Posterior cingulate gyrus (tissue), 11 donors: ENCODE measurements around the gene SLC24A3.
A peak's percentile ranks its signal among the peaks of the same experiment; 100 is the strongest.
"Not testable (repeated sequence)": the region's sequence is repeated elsewhere in the genome, so short reads cannot be mapped to it uniquely, and the experiment has no call there.

Experiments used
- DNase-seq, 10 donors: peaks; one replicate each; pipeline versions ENCODE4 v3.0.0 to v3.0.0-alpha.2; 2020 to 2021; ENCODE audit warnings: mixed read lengths in 3 of 10
- intact Hi-C: fragments of 100-400 bp; cut with DNase I; formaldehyde crosslinking; loops from one replicate; pipeline ENCODE4 v1.15.1; 2023

Gene SLC24A3

DNA sequence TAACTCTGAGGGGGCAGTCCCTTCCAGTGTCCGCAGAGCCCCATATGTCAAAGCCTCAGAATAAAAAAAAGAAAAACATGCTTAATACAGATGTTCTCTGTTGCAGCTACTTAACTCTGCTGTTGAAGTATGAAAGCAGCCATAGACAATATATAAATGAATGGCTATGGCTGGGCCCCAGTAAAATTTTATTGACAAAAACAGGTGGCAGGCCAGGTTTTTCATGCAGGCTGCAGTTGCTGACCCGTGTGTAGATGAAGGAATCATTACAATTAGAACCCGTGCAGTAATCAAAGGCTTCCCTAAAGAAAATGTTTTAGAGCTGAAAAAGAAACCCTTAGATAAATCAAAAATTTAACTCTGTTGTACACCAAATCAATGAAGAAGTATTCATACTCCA is 532.7 kb downstream of the SLC24A3 start:
- intact Hi-C loops, result no loop called here
- DNase-seq, result no peak

DNA sequence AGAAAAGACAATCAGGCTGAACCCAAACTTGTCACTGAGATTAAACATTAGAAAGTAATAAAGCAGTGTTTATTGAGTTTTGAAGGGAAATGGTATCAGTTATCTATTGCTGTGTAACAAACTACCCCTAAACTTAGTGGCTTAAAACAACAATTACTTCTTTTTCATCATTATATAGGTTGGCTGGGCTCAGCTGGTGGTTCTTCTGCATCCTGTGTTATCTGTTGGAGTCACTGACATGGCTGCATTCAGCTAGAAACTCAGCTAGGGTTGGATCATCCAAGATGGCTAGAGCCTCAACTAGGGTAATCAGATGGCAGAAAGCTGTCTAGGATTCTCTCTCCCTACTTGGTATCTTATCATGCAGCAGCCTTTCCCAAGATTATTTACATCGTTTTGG is 533.1 kb downstream of the SLC24A3 start:
- no peak for DNase-seq
- intact Hi-C loops, result no loop called here

DNA sequence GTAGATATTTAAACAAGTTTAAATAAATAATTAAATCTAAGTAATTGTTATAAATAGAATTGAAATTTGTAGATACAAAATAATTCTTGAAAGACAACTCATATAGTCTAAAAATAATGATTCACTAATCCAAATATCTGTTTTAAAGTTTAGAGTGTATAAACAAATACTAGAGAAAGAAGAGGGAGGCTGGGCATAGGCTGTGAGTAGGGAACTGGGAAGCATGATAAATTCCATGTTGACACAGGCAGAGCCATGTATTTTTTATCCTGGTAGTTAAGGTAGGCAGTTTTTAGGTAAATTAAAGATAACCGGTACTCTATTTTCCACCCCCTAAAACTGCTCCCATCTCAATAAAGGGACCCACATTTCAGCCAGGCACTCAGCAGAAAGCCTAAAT is 534.0 kb downstream of the SLC24A3 start:
- no peak for DNase-seq
- intact Hi-C loops, result no loop called here

DNA sequence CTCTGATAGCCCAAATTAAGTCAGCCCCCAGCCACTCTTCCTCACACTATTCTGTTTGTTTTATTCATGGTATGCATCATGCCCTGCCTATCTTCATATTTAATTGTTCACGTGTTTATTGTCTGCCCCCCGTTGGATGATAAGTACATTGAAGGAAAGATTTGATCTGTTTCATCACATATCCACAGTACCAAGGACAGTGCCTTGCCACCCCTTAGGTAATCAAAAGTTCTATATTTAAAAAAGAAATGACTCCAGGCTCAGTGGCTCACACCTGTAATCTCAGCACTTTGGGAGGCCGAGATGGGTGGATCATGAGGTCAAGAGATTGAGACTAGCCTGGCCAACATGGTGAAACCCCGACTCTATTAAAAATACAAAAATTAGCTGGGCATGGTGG is 535.5 kb downstream of the SLC24A3 start:
- intact Hi-C loops, result no loop called here

DNA sequence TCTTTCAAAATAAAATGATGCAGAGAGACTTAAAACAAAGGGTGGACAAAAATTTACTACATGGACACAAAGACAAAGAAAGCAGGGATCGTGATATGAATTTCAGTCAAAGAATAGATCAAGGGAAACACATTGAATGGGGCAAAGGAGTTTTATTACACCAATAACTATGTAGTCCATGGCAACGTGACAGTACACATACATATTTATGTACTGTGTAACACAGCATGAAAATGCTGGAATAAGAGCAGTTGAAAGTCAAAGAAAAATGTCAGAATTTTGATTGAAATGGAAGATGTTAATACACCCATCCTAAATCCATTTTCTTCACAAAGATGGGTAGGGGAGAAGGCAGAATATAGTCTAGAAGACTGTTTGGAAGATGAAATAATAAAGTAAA is 536.2 kb downstream of the SLC24A3 start:
- DNase-seq, result no peak
- intact Hi-C loops, result no loop called here

More for the DNA sequence above, 535.5 kb downstream of the SLC24A3 start:
- DNase-seq, result no peak

DNA sequence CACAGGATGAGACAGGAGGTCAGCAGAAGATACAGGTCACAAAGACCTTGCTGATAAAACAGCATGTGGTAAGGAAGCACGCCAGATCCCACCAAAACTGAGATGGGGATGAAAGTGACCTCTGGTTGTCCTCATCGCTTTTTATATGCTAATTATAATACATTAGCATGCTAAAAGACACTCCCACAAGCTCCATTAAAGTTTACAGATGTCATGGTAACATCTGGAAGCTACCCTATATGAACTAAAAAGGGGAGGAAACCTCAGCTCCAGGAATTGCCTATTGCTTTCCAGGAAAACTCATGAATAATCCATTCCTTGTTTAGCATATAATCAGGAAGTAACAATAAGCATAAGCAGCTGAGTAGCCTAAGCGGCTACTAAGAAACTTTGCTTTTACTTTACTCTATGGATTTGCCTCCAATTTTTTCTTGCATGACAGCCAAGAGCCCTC is 537.2 kb downstream of the SLC24A3 start:
- DNase-seq, result no peak
- intact Hi-C loops, result no loop called here

DNA sequence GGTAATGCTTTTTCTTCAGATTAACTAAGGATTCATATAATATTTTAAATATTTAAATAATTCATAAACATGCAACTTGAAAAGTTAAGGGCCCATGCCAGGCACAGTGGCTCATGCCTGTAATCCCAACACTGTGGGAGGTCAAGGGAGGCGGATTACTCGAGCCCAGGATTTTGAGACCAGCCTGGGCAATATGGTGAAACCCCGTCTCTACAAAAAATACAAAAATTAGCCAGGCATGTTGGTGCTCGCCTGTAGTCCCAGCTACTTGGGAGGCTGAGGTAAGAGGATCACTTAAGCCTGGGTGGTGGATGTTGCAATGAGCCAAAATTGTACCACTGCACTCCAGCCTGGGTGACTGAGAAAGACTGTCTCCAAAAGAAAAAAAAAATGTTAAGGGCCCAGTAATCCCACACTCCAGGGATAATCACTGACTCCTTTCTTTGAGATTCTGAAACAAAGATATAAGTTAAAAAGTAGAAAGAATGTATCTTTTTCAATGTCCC is 537.7 kb downstream of the SLC24A3 start:
- DNase-seq, result no peak
- intact Hi-C loops, result no loop called here

DNA sequence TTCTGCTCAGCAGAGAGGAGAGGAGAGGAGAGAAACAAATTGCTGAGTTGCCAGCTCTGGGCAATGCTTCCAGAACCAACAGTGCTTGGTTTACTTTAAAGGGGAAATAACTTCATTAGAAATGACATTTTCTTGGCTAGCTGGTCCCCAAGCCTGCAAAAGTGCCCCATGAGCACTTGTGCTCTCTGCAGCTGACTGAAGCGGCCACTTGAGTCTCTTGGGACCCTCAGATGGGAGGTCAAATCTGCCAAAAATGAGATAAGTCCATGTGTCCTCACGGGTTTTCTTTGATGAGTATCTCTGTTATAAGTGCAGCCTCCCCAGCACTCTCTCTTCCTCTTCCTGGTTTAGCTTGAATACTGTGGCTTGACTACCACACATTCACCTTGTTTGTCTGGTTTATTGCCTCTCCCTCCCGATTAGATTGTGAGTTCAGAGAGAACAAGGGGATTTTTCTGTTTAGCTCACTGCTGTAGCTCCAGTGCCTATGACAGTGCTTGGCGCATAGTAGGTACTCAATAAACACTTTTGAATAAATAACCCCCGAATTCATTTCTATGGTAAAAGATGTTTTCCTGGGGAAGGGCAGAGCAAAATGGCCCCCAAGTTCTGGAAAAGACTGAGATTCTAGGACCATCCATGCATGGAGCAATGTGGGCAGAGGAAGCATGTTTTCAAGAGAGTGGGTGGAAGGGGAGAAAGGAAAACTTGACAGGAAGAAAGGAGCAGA is 538.6 kb downstream of the SLC24A3 start:
- no peak for DNase-seq
- intact Hi-C loops, result no loop called here

DNA sequence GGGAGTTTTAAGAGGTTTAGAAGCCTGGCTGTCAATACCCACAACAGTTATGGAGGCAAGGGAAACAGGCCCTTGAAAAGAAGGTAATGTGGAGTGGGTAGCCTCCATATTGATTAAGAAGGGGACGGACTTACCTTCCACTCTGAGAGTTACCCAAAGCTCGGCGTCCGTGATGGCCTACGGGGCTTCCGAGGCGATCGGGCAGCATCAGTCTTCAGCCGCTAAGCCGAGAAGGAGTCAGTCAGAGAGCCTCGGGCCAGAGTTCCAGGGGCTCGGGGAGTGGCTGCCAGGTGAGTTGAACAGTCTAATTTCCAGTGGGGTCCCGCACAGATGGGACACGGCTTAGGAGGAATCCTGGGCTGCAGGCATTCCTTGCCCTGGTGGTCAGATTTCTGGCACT is 541.8 kb downstream of the SLC24A3 start:
- DNase-seq, intact Hi-C loops: not testable (repeated sequence)

DNA sequence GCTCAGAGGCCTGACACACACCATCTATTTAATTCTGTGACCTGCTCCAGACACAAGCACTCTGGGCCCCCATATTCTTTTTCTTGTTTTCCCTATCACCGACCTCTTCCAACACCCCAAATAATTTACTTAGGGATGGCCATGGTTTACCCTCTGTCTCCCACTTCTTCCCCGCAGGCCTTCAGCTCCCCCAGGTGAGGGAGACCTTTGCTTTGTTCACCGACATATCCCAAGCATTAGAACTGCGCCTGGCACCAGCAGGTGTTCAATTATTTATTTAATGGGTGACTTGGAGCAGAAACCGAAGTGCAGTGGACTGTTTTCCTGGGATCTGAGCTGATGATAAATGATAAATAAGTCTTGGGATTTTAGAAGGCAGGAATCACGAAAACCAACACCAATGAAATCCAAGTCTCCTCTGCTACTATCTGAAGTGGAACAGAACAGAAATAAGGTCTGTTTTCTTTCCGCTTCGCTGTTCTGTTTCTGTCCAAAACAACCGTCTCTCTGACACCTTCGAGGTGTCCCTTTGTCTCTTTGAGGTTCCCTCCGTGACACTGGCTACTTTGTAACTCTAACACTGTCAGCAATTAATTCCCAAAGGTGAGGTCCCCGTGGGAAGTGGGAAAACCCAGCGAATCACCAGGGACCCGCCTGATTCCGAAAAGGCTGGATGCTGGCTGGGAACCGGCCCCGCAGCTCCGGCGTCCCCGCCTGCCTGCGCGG is 544.5 kb downstream of the SLC24A3 start:
- no peak for DNase-seq
- intact Hi-C loops, result no loop called here

DNA sequence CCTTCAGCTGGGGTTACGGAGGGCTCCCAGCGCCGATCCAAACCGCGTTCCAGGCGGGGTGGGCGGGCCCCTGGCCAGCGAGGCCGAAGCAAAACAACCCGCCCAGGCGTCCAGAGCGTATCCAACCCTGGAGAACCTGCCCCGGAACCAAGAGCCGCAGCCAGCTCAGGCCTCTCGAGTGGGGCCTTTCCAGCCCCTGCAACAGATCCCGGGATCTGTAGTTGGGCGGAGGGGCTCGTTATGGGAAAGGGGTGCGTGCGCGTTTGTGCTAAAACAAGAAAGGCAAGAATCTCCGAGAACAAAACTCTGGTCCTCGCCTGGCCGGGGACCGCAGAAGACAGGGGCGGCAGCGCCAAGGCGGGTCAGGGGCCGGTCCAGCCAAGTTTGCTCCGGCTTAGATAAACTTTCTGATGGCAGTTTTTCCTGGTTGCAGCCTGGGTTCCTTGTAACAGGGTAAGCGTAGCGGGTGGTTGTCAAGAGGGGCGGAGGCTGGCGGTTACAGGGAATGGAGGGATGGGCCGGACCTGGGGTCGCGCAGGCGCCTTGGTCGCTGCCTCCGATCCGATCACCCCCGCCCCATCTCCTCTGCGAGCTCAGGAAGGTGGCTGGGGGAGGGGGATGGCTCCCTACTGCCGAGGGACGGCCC is 545.2 kb downstream of the SLC24A3 start:
- DNase-seq, result peak; percentile 57 to 95 (median 72)
- intact Hi-C loops, result no loop called here

DNA sequence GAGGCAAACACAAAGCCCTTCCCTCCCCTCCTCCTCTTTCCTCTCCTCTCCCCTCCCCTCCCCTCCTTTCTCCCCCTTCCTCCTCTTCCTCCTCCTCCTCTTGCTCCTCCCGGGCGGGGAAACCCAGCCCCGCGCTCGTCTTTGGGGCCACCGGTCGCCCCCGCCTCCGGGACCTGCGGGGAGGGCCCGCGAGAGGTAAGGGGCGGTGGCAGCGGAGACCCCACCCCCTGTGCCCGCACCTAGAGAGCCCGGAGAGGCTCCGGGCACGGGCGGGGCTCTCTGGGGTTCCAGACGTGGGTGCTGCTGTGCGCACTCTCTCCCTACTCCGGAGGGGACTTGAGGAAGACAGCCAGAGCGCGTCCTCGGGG is 545.7 kb downstream of the SLC24A3 start, which contains the start of gene RIN2:
TSS of gene RIN2 (plus strand) at position 126 of the 368 bp plus-strand sequence. CDS start 131,344 bp downstream, outside the sequence.
- peak in 3 of 10 donors; percentile 18 to 81 (median 41) for DNase-seq
- intact Hi-C loops, result no loop called here

DNA sequence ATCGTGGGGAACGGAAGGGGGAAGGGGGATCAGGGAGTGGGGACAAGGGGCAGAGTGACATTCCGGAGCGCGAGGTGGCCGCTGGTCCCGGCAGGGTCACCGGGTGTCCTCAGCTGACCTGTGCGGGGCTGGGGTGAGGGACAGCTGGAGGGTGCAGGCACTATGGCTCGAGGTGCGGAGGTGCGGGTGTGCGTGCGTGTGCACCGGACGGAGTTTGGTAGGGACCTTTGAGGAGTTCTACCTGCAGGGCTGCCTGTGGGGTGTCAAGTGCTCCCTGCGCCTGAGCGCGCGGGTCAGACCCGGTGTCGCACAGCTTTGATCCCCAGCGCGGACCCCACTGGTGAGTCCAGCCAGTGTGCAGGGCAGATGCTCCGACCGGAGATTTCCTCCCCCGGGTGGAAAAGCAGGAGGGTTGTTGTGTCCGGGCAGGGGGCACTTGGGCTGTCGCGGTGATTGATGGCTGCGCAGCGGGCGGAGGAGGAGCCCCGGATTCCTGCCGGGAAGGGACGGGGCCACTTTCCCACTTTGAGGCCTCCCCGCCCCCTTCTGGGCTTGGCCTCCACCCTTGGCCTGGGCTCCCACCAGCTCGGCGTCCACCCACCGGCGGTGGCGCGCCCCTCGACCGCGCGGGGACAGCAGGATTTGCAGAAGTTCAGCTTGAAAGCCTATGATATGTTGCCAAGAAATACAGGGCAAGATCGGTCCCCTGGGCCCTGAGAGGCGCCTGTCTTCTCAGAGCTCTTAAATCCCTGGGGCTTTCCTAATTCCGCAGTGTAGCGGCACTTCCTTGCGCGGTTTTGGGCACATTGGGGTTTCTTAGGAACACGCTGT is 546.3 kb downstream of the SLC24A3 start:
- intact Hi-C loops, result no loop called here
- DNase-seq, result peak; percentile 11 to 90 (median 48)

DNA sequence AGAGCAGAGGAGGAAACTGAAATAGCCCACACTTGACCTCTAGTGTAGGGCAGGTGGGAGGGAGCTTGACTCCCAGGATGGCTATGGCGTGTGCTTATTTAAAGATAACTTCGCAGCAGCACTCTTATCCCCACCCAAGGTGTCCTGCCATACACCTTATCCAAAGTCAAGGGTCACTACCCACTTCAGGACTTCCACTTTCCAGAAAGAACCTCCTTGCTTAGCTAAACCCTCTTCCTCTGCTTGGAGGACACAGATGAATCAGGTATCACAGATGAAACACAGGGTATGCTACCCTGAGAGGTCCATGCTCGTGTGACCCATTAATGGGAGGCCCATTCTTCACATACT is 547.9 kb downstream of the SLC24A3 start:
- no peak for DNase-seq
- intact Hi-C loops, result no loop called here

DNA sequence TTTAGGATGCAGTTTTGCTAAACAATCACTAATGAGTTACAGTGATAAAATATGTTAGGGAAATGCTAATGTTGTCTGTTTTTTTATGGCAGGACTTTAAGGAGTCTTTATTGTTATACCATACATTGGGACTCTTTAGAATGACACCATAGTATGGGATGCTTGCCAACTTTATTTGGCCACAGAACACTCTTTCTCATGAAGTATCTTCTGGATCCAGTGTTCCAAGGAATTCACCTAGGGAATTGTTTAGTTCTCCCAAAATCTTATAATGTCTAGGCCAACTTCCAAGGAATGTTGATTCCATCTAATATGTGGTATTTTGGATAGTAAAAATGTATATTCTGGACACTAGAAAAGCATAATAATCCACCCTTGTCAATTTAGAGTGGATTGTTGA is 548.9 kb downstream of the SLC24A3 start:
- intact Hi-C loops, result no loop called here
- DNase-seq, result no peak

DNA sequence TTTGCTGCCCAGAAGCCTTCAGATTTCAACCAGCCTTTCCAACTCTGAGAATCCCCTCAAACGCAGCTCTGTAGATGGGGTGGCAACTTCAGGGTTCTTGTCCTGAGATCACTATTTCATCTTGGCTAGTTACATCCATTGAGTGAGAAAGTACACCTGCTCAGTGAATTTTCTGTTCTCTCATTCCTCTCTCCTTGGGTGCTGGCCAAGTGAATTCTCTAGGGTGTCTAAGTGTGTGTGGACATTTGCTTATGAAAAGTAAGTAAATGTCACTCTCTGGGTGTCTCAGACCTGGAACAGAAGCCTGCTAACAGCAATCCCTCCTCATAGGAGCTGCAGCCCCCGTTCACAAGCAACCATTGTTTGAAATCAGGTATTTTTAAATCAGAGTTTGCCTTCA is 549.4 kb downstream of the SLC24A3 start:
- intact Hi-C loops, result no loop called here
- no peak for DNase-seq

DNA sequence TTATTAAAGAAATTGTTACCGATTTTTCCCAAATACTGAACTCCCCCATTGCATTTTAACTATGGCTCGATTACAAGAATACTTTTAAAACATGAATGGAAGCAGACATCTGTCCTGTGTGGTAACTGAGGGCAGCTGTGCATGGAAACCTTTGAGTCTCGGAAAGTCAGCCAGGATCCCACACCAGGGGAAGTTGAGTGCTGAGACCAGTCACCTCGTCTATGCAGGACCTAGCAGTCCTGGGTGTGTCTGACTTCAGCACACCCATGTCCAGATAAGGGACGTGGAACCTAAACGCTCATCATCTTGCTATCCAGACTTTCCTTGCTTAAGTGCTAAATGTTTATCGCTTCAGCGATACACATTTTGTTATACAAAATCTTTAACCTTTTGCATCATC is 551.8 kb downstream of the SLC24A3 start:
- no peak for DNase-seq
- intact Hi-C loops, result no loop called here

DNA sequence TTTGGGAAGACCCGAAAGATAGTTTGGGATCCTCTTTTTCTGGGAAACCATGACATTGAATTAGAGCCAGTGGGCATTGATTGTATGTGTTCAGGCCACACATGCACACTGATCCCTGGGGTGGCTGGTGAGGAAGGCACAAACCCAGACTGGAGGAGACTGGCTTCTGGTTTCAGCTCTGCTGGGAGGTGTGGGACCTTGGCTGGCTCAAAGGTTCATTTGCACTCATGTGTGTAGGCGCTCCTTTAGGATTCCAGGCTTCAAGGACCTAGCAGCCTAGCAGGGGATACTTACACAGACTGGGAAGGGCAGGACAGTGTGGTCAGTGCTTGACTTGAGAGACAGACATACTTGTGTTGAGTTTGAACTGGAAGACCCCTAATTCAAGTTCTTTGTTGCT is 552.8 kb downstream of the SLC24A3 start:
- no peak for DNase-seq
- intact Hi-C loops, result no loop called here

DNA sequence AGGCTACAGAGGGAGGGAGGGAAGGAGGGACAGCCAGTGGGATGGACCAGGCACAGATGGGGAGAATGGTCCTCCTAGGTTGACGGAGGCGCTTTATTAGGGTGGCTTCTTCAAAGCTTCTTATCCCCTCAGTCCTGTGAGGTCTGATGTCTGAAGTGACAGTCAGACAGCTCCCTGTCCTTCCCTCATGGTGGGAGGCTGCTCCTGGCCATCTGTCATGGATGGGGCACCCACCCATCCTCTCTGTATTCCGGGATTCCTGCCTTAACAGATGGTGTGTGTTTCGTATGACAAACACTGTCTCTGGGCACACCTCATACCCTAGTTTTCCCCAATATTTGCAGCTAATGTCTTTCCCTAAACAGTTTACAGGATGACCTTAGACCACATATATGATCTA is 553.5 kb downstream of the SLC24A3 start:
- DNase-seq, result no peak
- intact Hi-C loops, result no loop called here

DNA sequence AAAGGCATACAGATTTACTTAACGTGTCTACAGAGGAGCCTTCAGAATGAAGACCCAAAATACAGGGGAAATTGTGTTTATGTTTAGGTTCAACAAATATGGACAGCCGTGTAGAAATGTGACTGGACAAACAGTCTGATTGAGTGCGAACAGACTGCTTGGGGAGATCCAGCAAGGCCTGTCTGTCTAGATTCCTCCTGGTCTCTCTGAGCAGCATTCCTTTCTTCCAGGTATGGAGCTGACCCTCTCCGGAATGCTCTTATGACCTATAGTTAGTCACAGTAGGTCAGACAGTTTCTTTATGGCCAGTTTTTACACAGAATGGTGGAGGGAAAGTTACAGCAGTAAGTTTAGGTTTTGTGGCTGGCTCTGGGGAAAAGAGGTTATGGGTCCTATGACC is 554.6 kb downstream of the SLC24A3 start:
- no peak for DNase-seq
- intact Hi-C loops, result no loop called here
